GM12872 (cell line): ENCODE data around the gene EHMT1.

Source experiments
- TF ChIP-seq, protein P1 (sequence below): IDR thresholded peaks from 3 replicates; pipeline ENCODE4 v1.5.1; 2011; ENCODE audit warnings: low read depth, mild to moderate bottlenecking, low read length, moderate library complexity; ENCODE audit not compliant: insufficient read depth

The EHMT1 gene

DNA sequence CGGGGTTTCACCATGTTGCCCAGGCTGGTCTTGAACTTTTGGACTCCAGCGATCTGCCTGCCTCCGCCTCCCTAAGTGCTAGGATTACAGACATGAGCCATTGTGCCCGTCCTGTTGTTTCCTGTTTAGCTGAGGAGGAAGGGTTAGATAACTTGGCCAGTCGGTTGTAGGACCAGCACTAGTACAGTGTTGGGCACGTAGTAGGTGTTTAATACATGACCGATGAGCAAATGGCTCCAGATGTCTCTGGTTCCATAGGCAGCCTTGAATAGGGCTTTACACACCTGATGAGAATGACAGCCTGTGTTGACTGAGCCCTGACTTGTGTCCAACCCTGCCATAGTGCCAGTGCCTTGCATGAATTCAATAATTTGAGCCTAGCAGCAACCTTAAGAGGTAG is 1.8 kb downstream of the EHMT1 start:
- TF ChIP-seq, protein P1, sequence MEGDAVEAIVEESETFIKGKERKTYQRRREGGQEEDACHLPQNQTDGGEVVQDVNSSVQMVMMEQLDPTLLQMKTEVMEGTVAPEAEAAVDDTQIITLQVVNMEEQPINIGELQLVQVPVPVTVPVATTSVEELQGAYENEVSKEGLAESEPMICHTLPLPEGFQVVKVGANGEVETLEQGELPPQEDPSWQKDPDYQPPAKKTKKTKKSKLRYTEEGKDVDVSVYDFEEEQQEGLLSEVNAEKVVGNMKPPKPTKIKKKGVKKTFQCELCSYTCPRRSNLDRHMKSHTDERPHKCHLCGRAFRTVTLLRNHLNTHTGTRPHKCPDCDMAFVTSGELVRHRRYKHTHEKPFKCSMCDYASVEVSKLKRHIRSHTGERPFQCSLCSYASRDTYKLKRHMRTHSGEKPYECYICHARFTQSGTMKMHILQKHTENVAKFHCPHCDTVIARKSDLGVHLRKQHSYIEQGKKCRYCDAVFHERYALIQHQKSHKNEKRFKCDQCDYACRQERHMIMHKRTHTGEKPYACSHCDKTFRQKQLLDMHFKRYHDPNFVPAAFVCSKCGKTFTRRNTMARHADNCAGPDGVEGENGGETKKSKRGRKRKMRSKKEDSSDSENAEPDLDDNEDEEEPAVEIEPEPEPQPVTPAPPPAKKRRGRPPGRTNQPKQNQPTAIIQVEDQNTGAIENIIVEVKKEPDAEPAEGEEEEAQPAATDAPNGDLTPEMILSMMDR = no peak

DNA sequence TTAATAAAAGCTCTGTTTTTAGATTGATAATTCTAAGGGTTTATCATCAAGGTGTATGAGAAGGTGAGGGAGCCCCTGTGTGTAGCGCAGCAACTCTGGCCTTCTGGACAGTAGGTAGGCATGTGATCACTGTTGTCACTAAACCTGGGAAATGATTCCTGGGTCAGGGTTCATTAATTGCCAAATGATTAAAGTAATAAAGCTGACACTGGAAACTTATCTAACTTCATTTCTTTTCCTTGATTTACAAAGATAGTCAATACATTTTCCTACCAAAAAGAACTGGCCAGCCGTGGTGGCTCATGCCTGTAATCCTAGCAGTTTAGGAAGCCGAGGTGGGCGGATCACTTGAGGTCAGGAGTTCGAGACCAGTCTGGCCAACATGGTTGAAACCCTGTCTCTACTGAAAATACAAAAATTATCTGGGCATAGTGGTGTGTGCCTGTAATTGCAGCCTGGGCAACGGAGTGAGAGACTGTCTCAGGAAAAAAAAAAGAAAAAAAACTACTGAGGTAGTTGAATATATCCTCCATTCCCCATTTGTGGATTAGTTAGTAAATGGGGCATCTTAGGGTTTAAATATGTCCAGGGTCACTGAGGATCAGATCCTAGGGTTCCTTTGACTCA is 2.4 kb downstream of the EHMT1 start:
- TF ChIP-seq, protein P1 = peak; percentile 34; the same call in 2 of the 3 replicates

DNA sequence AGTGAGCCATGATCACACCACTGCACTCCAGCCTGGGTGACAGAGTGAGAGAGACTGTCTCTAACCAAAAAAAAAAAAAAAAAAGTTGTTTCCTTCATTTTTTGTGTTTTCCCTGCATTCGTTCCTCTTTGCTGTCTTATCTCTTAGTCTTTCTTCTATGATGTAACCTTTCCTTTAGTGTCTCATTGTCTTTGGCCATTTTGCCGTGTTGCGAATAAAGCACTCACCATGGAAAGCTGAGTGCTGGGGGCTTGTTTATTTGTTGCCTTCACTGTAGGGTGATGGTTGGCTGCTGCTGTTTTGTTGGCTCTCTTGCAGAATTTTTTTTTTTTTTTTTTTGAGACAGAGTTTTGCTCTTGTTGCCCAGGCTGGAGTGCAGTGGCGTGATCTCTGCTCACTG is 7.7 kb downstream of the EHMT1 start:
- TF ChIP-seq, protein P1 = no peak

DNA sequence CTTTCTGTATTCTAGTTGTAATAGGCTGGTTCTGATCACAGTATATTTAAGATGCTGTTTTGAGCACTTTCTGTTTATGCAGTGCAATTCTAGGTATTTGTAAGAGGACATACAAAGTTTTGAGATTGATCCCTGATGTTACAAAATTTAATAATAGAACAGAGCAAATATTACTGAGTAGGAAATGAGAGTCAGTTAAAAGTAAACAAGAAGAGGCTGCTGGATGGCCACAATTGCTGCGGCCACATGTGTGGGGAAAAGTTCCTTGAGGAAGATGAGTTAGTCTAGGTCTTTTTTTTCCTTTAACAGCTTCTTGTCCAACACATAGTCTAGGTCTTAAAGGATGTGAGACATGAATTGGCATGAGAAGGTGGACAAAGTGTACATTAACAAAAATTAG is 11.3 kb downstream of the EHMT1 start:
- TF ChIP-seq, protein P1 = no peak

DNA sequence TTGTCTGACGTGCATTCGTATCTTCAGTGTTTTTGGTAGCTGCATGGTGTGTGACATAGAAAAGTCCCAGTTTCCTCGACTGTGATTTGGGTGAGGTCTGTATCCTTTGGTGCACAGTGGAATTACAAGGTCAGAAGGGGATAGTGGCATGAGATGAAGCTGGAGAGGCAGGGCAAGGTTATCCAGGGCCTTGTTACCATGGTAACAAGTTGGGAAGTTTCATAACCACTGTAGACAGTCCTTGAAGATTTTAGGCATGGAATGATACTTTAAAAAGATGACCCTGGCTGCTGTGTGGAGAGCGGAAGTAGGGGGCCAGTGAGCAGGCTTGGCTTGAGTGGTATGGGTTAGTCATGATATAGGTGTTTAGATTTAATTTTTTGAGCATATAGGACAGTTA is 11.9 kb downstream of the EHMT1 start:
- TF ChIP-seq, protein P1 = no peak

DNA sequence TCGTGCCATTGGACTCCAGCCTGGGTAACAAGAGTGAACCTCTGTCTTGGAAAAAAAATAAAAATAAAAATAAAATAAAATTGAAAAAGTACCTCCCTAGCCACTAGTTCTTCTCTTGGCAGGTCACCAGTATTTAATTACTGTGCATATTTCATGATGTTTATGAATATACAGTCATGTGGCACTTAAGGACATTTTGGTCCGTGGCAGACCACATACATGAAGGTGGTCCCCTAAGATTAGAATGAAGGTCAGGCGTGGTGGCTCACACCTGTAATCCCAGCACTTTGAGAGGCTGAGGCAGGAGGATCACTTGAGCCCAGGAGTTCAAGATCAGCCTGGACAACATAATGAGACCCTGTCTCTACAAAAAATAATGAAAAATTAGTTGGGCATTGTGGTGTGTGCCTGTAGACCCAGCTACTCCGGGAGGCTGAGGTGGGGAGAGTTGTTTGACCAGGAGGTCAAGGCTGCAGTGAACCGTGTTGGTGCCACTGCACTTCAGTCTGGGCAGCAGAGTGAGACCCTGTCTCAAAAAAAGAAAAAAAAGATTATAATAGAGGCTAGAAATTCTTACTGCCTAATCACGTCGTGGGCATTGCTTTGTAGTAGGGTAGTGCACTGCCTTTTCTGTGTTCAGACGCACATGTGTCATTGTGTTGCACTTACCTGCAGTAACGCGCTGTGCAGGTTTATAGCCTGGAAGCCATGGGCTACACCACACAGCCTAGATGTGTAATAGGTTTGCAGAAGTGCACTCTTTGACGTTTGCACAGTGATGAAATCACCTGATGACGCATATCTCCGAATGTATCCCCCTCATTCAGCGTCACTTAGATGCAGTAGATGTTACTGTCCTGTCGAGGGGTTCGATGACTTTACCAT is 12.8 kb downstream of the EHMT1 start:
- TF ChIP-seq, protein P1 = no peak

DNA sequence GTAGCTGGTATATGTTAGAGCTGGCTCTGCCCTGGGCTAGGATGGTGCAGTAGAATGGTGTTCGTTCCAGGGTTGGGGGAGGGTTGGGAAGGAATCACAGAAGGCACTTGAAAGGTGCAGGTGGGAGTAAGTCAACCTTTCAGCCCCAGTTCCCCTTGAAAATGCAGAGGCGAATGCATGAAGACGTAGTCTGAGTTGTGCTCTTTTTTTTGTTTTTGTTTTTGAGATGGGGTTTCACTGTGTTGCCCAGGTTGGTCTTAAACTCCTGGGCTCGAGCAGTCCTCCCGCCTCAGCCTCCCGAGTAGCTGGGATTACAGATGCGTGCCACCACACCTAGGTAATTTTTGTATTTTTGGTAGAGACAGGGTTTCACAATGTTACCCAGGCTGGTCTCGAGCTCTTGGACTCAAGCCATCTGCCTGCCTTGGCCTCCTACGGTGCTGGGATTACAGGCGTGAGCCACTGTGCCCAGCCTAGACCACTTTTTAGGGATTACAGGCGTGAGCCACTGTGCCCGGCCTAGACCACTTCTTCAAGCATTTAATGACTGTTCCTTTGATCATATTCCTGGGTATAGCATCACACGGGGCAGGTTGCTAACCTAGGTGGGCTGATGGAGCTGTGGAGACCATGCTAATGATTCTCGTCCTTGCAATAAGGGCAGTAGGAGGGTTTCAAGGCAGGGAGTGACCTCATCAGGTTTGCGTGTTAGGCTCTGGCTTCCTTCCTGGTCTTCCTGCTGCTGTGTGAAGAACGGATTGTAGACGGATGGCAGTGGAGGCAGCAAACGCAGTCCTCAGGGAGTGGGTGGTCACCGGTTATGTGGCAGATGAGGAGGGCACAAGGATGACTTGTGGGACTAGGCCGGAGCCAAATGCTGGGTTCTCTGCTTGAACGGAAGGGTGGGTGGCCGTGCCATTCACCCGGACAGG is 13.7 kb downstream of the EHMT1 start:
- TF ChIP-seq, protein P1 = no peak
